C4-2B (cell line): Measurements from ENCODE around the gene BYSL.

ENCODE experiments used
- ZFX ChIP-seq: fragments of 450-650 bp; IDR thresholded peaks from 2 replicates; pipeline ENCODE4 v1.6.1; 2017
- TF ChIP-seq, protein P1 (sequence below): fragments of 450-650 bp; conservative IDR thresholded peaks from 2 replicates; pipeline ENCODE4 v1.5.1; 2017; ENCODE audit warnings: mild to moderate bottlenecking

DNA sequence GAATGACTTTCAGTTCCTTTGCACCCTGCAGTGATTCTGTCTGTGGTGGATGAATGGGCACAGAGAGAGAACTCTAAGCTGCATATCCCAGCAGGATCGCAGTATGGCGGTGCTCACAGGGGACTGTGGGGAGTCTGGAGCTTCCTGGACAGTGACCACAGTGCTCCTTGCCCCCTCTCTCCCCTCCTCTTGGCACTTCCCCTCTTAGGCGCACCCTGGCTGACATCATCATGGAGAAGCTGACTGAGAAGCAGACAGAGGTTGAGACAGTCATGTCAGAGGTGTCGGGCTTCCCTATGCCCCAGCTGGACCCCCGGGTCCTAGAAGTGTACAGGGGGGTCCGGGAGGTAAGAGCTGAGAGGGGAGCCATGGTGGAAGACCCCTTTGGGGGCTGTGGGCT, 8.6 kb downstream of the BYSL start:
- TF ChIP-seq, protein P1, sequence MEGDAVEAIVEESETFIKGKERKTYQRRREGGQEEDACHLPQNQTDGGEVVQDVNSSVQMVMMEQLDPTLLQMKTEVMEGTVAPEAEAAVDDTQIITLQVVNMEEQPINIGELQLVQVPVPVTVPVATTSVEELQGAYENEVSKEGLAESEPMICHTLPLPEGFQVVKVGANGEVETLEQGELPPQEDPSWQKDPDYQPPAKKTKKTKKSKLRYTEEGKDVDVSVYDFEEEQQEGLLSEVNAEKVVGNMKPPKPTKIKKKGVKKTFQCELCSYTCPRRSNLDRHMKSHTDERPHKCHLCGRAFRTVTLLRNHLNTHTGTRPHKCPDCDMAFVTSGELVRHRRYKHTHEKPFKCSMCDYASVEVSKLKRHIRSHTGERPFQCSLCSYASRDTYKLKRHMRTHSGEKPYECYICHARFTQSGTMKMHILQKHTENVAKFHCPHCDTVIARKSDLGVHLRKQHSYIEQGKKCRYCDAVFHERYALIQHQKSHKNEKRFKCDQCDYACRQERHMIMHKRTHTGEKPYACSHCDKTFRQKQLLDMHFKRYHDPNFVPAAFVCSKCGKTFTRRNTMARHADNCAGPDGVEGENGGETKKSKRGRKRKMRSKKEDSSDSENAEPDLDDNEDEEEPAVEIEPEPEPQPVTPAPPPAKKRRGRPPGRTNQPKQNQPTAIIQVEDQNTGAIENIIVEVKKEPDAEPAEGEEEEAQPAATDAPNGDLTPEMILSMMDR, result no peak
- TF ChIP-seq ZFX, result no peak
